Activated gamma-delta T cell treated with Interleukin-2 at 50 U/mL for 16 hours (primary cell): ENCODE measurements around the gene EIF4E1B.
"Not testable (repeated sequence)": the region's sequence is repeated elsewhere in the genome, so short reads cannot be mapped to it uniquely, and the experiment has no call there.

ENCODE experiments used
- DNase-seq: peaks from one replicate; pipeline ENCODE4 v3.0.0-alpha.2; 2020

The EIF4E1B gene, protein sequence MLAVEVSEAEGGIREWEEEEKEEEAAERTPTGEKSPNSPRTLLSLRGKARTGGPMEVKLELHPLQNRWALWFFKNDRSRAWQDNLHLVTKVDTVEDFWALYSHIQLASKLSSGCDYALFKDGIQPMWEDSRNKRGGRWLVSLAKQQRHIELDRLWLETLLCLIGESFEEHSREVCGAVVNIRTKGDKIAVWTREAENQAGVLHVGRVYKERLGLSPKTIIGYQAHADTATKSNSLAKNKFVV

DNA sequence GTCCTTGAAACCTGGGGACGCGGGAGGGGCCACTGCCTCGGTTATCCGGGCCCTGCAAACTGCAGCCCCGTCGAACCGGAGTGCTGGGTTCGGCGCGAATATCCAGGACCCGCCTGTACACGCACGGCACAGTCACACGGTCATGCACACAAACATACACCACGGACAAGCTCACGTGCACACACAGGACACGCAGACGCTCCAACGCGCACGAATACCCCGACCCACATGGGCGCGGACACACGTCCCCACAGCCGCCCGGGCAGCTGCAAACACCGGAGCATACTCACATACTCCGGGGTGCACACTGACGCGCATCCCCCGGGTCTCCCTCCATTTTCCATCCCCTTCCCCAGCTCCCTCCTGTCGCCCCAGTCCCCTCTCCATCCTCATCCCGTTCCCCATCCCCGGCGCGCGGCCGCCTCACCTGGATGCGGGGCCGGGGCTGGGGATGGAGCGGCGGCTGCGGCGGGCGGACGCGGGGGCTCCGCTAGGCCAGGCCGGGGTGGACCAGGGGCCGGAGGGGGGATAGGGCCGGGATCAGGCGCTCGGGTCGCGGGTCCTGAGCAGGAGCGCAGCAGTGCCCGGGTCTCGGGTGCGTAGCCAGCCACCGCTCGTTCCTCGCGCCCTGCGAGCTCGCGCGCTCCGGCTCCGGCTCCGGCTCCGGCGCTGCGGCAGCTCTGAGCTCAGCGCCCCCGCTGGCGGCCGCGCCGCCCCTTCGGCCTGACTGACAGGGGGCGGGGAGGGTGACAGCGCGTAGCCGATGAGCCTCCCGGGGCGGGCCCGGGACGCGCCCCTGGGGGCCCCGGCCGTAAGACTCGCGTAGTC lies at the start of gene EIF4E1B, which contains the start of gene SNCB:
TSS of gene EIF4E1B (plus strand) at position 823 of the 828 bp plus-strand sequence. CDS start 12,113 bp downstream, outside the sequence.
TSS of gene SNCB (minus strand) at position 682 of the 828 bp plus-strand sequence. CDS start 880 bp downstream, outside the sequence.
- peak; percentile 37 for DNase-seq

DNA sequence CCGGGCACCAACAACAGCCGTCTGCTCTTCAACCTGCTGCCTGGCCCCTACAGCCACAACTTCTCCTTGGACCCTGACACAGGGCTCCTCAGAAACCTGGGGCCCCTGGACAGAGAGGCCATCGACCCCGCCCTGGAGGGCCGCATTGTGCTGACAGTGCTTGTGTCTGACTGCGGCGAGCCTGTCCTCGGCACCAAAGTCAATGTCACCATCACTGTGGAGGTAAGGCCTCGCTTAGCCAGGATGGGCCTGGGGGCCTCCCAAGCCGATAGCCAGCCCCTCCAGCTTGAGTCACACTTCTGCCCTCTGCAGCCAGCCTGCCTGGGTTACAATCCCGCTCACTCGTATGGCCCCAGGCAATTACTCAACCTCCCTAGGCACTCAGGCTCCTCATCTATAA lies 49.1 kb upstream of the EIF4E1B start:
- DNase-seq: no peak

DNA sequence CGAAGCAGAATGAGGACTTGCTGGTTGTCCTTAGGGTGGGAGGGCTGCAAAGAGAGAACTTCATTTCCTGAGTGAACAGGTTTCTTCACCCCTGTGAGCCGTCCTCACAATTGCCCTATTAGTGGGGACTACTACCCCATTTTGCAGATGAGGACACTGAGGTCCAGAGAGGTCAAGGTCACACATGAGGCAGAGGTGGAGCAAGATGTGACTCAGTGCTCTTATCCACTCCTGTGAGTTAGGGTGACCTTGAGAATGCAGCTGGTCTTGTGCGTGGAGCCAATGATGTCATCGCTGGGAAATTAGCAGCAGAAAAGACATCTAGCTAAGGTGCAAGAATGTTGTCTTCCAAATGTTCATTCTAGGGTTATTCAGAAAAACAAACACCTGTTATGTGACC lies 47.4 kb upstream of the EIF4E1B start:
- no peak for DNase-seq

DNA sequence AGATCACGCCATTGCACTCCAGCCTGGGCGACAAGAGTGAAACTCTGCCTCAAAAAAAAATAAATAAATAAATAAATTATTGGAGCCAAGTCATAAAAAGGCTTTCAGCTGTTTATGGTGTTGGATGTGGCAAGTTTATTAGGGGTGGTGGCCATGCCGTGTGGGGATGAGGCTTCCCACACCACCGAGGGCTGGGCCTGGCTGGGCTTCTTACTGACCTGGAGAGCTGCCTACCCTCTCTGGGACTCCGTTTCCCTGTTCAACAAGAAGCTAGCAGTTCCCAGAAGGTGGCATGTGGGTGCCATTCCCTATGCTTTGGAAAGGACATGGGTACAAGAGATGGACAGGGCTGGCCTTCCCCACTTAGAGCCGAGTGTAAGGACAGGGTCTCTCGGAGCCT lies 43.1 kb upstream of the EIF4E1B start:
- no peak for DNase-seq

DNA sequence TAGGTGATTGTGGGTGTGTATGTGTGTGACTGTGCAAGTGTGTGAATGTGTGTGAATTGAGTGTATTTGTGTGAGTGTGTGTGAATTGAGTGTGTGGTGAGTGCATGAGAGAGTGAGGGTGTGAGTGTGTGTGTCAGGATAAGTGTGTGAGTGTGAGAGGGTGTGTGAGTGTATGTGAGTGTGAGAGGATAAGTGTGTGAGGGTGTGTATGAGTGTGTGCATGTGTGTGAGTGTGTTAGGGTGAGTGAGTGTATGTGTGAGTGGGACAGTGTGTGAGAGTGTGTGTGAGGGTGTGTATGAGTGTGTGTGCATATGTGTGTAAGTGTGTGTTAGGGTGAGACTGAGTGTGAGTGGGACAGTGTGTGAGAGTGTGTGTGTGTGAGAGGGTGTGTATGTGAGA lies 42.2 kb upstream of the EIF4E1B start:
- DNase-seq: no peak

DNA sequence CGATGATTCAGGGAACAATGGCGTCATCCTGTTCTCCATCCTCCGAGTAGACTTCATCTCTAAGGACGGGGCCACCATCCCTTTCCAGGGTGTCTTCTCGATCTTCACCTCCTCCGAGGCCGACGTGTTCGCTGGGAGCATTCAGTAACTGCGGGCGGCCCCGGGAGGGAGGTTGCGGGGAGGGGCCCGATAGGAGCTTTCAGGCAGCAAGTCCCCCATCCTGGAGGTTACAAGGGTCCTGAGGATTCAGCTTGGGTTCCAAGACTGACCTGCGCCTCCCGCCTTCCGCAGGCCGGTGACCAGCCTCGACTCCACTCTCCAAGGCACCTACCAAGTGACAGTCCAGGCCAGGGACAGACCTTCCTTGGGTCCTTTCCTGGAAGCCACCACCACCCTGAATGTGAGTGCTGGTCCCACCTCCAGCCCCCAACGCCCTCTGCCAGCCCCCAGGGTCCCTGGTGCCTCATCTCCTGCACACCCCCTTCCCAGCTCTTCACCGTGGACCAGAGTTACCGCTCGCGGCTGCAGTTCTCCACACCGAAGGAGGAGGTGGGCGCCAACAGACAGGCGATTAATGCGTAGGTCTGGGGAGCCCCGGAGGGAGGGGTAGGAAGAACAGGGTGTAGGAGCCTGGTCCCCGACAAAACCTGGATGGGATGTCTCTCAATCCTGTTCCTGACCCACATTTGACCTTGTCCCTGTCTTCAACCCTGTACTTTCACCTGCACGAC lies 41.3 kb upstream of the EIF4E1B start:
- DNase-seq: no peak

- no peak for DNase-seq
These were observed 40.3 kb upstream of the EIF4E1B start for GRCh38 chr5:176590035-176590717.

- not testable (repeated sequence) for DNase-seq
These were observed 38.8 kb upstream of the EIF4E1B start for GRCh38 chr5:176591667-176592066.

- no peak for DNase-seq
These were observed 37.9 kb upstream of the EIF4E1B start for GRCh38 chr5:176592573-176592972.

- no peak for DNase-seq
These were observed 37.1 kb upstream of the EIF4E1B start for GRCh38 chr5:176593273-176593869.

GRCh38 chr5:176594554-176594953 lies 35.9 kb upstream of the EIF4E1B start:
- no peak for DNase-seq

DNA sequence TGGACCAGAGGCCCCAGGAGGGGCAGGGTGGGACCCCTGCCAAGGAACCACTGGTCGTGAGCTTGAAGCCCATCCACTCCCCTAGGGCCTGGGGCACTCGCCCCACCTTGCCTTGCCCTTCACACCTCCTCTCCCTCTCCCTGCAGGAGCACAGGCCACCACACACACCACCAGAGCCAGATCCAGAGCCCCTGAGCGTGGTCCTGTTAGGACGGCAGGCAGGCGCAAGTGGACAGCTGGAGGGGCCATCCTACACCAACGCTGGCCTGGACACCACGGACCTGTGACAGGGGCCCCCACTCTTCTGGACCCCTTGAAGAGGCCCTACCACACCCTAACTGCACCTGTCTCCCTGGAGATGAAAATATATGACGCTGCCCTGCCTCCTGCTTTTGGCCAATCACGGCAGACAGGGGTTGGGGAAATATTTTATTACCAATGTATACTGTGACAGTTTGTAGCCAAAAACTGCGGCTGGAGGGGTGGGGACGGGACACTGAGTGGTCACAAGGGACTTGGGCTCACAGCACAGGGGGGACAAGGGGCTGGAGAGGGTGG lies 35.0 kb upstream of the EIF4E1B start:
- DNase-seq: no peak

DNA sequence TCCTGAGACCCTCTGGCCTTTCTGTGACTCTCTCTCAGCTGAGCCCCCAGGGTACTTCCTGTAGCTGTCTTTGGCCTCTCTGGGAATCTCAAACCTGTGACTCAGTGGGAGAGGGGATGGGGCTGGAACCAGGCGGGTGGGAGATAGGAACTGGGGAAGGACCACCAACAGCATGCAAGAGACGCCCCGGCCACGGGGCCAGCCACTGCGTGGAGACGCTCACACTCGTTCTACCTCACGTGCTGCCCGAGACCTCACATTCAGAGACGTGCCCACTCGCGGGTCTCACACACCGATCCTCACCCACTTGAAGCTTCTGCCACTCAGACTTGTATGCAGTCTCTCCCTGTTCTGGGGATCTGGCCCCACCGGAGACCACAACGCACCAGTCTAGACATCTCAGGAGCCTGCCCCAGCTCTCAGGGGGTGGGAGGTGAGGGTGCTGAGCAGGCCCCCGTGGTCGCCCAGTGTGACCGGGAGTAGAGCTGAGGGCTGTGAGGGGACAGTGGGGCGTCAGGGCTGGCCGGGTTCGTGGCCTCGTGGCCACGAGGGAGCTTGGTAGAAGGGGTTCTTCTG lies 34.3 kb upstream of the EIF4E1B start:
- DNase-seq: no peak

DNA sequence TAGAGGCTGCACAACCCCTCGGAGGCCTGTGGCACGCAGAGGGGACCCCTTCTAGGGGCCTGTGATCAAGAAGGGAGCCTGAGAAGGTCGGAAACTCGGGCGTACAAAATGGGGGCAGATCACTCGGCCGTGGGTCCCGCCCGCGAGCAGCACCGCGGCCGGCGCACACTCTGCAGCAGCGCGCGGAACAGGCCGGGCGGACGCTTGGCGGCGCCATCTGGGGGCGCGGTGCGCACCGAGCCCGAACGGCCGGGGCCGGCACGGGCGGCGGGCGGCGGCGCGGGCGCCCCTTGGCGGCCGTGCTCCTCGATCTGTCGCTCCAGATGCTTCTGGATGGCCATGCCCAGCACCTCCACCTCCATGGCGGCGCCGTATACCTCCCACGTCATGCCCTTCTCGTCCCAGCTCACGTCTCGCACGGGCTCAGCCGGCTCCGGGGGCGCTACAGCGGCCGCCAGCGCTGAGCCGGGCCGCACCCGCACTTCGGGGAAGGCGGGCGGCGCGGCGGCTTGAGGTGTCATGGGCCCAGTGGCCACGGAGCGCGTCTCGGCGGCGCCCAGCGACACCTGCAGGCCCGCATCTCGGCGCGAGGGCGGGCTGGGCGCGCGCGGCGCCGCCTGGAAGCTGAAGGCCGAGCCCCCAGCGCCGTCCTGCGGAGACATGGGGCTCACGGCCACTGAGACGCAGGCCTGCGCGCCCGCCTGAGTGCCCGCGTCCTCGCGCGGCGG lies 33.6 kb upstream of the EIF4E1B start:
- DNase-seq: peak; percentile 59

DNA sequence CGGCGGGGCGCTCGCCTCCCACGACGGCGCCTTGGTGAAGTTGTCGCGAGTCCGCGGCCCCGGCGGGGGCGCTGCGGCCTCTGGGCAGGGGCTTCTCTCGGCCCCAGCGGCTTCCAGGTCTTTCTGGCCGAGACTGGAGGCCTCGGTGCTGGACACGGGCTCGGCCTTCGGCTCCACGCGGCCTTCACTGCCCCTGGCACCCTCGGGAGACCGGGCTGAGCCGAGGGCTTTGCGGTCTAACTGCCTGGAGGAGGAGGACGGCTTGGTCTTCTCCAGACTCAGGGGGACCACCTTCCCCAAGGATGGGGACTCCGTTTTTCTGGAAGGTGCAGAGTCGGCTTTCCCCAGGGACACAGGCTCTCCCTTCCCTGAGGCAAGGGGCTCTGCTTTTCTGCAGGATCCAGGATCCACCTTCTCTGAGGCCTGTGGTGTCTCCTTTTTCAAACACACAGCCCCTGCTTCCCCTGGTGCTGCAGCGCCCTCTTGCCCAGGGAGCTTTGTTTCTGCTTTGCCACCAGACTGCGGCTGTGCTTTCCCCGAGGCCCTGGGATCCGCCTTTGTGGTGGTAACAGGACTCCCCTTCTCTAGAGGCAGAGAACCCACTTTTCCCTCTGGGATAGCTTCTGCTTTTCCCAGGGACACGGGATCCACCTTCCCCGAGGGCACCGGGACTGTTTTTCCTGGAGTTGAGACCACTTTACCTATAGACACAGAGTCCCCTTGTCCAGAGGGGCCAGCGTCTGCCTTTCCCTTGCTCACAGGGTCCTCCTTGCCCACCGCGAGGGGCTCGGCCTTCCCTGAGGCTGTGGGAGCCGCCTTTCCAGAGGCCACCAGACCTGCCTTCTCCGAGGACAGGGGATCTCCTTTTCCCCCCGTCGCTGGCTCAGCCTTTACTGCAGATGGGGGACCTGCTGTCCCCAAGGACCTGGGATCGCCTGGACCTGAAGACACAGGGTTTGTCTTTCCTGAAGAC lies 32.8 kb upstream of the EIF4E1B start:
- no peak for DNase-seq

GRCh38 chr5:176599749-176600430 lies 30.6 kb upstream of the EIF4E1B start:
- DNase-seq: not testable (repeated sequence)

DNA sequence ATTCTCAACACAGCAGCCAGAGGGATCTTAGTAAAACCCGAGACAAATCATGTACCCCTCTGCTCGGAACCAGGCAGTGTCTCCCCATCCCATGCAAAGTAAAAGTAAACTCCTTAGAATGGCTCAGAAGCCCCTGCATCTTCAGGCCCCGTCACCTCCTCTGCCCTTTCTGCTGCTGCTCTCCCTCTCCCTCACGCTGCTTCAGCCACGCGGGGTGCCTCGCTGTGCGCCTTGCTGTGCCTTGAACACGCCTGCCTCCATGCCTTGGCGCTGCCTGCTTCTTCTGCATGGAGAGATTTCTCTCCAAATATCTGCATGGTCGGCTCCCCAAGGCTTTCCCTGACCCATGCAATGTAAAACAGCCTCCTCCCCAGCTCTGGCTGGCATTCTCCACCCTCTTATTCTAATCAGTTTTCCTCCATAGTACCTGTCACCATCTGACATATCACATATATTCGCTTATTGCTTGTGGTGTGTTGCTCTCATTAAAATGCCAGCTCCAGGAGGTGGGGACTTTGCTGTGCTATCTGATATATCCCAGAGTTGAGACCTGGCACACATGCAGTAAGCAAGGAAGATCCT lies 28.5 kb upstream of the EIF4E1B start:
- DNase-seq: no peak

- DNase-seq: no peak
These were observed 27.4 kb upstream of the EIF4E1B start for GRCh38 chr5:176603091-176603490.

GRCh38 chr5:176606032-176606431 lies 24.4 kb upstream of the EIF4E1B start:
- DNase-seq: no peak
